SK-N-SH treated with all-trans-retinoic acid at 6 μM for 48 hours (cell line): ENCODE data around the gene ITIH1.

Experiments used
- ATAC-seq: fragments of 200-7000 bp; cut with Tn5 transposase; 3 replicates; pipeline ENCODE4 v1.9.1; 2020; ENCODE audit warnings: mild to moderate bottlenecking, moderate library complexity
- ARNTL ChIP-seq: fragments of 450-650 bp; formaldehyde crosslinking; IDR thresholded peaks from 2 replicates; pipeline ENCODE4 v1.5.0; 2020; ENCODE audit warnings: low read depth, mild to moderate bottlenecking, moderate library complexity, borderline replicate concordance
- BACH2 ChIP-seq: fragments of 250-450 bp; sonication (Bioruptor Pico); IDR thresholded peaks from 2 replicates; pipeline ENCODE4 v1.9.0; 2021; ENCODE audit warnings: mild to moderate bottlenecking, borderline replicate concordance
- CSRNP3 ChIP-seq: fragments of 250-450 bp; sonication (Bioruptor Pico); IDR thresholded peaks from 2 replicates; pipeline ENCODE4 v1.5.1; 2021; ENCODE audit warnings: mild to moderate bottlenecking, moderate library complexity
- ESRRG ChIP-seq: fragments of 250-450 bp; sonication (Bioruptor Pico); IDR thresholded peaks from 2 replicates; pipeline ENCODE4 v1.6.1; 2021; ENCODE audit warnings: mild to moderate bottlenecking
- GLIS3 ChIP-seq: fragments of 250-450 bp; sonication (Bioruptor Pico); IDR thresholded peaks from 2 replicates; pipeline ENCODE4 v1.5.0; 2020; ENCODE audit warnings: mild to moderate bottlenecking, moderate library complexity
- ISL1 ChIP-seq: fragments of 250-450 bp; sonication (Bioruptor Pico); IDR thresholded peaks from 2 replicates; pipeline ENCODE4 v2.1.2; 2022; ENCODE audit warnings: mild to moderate bottlenecking, moderate library complexity
- OSR1 ChIP-seq: fragments of 250-450 bp; sonication (Bioruptor Pico); IDR thresholded peaks from 2 replicates; pipeline ENCODE4 v1.8.0; 2022; ENCODE audit warnings: moderate library complexity, mild to moderate bottlenecking, inconsistent platforms
- PPARA ChIP-seq: fragments of 250-450 bp; sonication (Bioruptor Pico); IDR thresholded peaks from 2 replicates; pipeline ENCODE4 v1.5.0; 2020; ENCODE audit warnings: mild to moderate bottlenecking, borderline replicate concordance
- SNAI2 ChIP-seq: fragments of 250-450 bp; sonication (Bioruptor Pico); IDR thresholded peaks from 2 replicates; pipeline ENCODE4 v1.5.0; 2020; ENCODE audit warnings: mild to moderate bottlenecking, moderate library complexity
- TOX ChIP-seq: fragments of 250-450 bp; sonication (Bioruptor Pico); IDR thresholded peaks from 2 replicates; pipeline ENCODE4 v1.8.0; 2021; ENCODE audit warnings: mild to moderate bottlenecking, moderate library complexity, borderline replicate concordance
- TSHZ2 ChIP-seq: fragments of 250-450 bp; sonication (Bioruptor Pico); IDR thresholded peaks from 2 replicates; pipeline ENCODE4 v1.5.0; 2020; ENCODE audit warnings: mild to moderate bottlenecking, moderate library complexity
- ZC3H10 ChIP-seq: fragments of 250-450 bp; sonication (Bioruptor Pico); IDR thresholded peaks from 2 replicates; pipeline ENCODE4 v1.5.1; 2021; ENCODE audit warnings: mild to moderate bottlenecking, moderate library complexity
- ZFP3 ChIP-seq: fragments of 250-450 bp; sonication (Bioruptor Pico); IDR thresholded peaks from 2 replicates; pipeline ENCODE4 v1.5.0; 2020; ENCODE audit warnings: mild to moderate bottlenecking, moderate library complexity
- ZFP30 ChIP-seq: fragments of 450-650 bp; formaldehyde crosslinking; IDR thresholded peaks from 2 replicates; pipeline ENCODE4 v1.5.0; 2022; ENCODE audit warnings: mild to moderate bottlenecking, moderate library complexity
- ZNF70 ChIP-seq: fragments of 450-650 bp; formaldehyde crosslinking; IDR thresholded peaks from 2 replicates; pipeline ENCODE4 v1.5.0; 2020; ENCODE audit warnings: mild to moderate bottlenecking, moderate library complexity
- ZNF8 ChIP-seq: fragments of 450-650 bp; formaldehyde crosslinking; IDR thresholded peaks from 2 replicates; pipeline ENCODE4 v1.5.0; 2020; ENCODE audit warnings: mild to moderate bottlenecking, moderate library complexity
- TF ChIP-seq, protein P1 (sequence below): fragments of 250-450 bp; sonication (Bioruptor Pico); IDR thresholded peaks from 2 replicates; pipeline ENCODE4 v1.8.0; 2020; ENCODE audit warnings: mild to moderate bottlenecking, moderate library complexity, borderline replicate concordance
- TF ChIP-seq, protein P2 (sequence below): fragments of 250-450 bp; sonication (Bioruptor Pico); IDR thresholded peaks from 2 replicates; pipeline ENCODE4 v1.5.1; 2020; ENCODE audit warnings: low read depth, mild to moderate bottlenecking, moderate library complexity

Gene ITIH1

GRCh38 chr3:52788890-52789745 is 11.7 kb downstream of the ITIH1 start:
- no peak for TF ChIP-seq ZNF70 (CRISPR knock-in tag)
- TF ChIP-seq TSHZ2 (CRISPR knock-in tag): no peak
- TF ChIP-seq OSR1: no peak
- TF ChIP-seq ARNTL: no peak
- ATAC-seq: no peak

GRCh38 chr3:52789746-52790040 is 12.3 kb downstream of the ITIH1 start:
- no peak for ATAC-seq
- no peak for TF ChIP-seq PPARA (CRISPR knock-in tag)
- no peak for TF ChIP-seq TSHZ2 (CRISPR knock-in tag)
- TF ChIP-seq BACH2 (CRISPR knock-in tag): no peak
- TF ChIP-seq, protein P1, sequence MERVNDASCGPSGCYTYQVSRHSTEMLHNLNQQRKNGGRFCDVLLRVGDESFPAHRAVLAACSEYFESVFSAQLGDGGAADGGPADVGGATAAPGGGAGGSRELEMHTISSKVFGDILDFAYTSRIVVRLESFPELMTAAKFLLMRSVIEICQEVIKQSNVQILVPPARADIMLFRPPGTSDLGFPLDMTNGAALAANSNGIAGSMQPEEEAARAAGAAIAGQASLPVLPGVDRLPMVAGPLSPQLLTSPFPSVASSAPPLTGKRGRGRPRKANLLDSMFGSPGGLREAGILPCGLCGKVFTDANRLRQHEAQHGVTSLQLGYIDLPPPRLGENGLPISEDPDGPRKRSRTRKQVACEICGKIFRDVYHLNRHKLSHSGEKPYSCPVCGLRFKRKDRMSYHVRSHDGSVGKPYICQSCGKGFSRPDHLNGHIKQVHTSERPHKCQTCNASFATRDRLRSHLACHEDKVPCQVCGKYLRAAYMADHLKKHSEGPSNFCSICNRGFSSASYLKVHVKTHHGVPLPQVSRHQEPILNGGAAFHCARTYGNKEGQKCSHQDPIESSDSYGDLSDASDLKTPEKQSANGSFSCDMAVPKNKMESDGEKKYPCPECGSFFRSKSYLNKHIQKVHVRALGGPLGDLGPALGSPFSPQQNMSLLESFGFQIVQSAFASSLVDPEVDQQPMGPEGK (CRISPR knock-in tag): no peak
- TF ChIP-seq ISL1 (CRISPR knock-in tag): no peak
- no peak for TF ChIP-seq ZC3H10 (CRISPR knock-in tag)
- no peak for TF ChIP-seq OSR1
- TF ChIP-seq GLIS3 (CRISPR knock-in tag): no peak
- TF ChIP-seq ZFP3 (CRISPR knock-in tag): no peak
- no peak for TF ChIP-seq ZNF8 (CRISPR knock-in tag)
- TF ChIP-seq, all 23 proteins: peak for 0

DNA sequence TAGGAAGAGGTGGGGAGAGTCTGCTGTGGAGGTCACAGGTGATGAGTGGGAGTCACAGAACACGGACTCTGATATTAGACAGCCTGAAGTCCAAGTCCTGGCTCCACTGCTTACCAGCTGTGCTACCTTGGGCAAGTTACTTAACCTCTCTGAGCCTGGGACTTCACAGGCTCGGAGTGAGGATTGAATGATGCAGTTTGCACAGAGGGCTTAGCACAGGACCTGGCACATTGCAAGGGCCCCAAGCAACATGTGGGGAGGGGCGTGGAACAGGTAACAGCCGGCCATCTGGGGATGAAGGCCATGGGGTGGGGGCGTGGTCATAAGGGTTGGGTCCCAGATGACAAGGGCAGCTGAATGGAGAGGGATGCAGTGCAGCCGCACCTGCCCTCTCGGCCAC is 12.9 kb downstream of the ITIH1 start:
- ATAC-seq: no peak
- TF ChIP-seq TSHZ2 (CRISPR knock-in tag): no peak
- no peak for TF ChIP-seq ARNTL
- no peak for TF ChIP-seq TOX (CRISPR knock-in tag)
- no peak for TF ChIP-seq CSRNP3 (CRISPR knock-in tag)
- TF ChIP-seq, protein P2, sequence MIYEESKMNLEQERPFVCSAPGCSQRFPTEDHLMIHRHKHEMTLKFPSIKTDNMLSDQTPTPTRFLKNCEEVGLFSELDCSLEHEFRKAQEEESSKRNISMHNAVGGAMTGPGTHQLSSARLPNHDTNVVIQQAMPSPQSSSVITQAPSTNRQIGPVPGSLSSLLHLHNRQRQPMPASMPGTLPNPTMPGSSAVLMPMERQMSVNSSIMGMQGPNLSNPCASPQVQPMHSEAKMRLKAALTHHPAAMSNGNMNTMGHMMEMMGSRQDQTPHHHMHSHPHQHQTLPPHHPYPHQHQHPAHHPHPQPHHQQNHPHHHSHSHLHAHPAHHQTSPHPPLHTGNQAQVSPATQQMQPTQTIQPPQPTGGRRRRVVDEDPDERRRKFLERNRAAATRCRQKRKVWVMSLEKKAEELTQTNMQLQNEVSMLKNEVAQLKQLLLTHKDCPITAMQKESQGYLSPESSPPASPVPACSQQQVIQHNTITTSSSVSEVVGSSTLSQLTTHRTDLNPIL (CRISPR knock-in tag): no peak
- TF ChIP-seq ZC3H10 (CRISPR knock-in tag): no peak
- TF ChIP-seq SNAI2: no peak
- no peak for TF ChIP-seq ISL1 (CRISPR knock-in tag)
- TF ChIP-seq ZNF70 (CRISPR knock-in tag): no peak
- no peak for TF ChIP-seq PPARA (CRISPR knock-in tag)
- TF ChIP-seq ESRRG (CRISPR knock-in tag): no peak
- TF ChIP-seq ZFP3 (CRISPR knock-in tag): no peak
- TF ChIP-seq, protein P1 (CRISPR knock-in tag): no peak
- TF ChIP-seq ZNF8 (CRISPR knock-in tag): no peak
- no peak for TF ChIP-seq ZFP30 (CRISPR knock-in tag)
- TF ChIP-seq GLIS3 (CRISPR knock-in tag): no peak
- TF ChIP-seq OSR1: no peak
